Measurements from ENCODE around the gene PANX1.

The PANX1 gene

DNA sequence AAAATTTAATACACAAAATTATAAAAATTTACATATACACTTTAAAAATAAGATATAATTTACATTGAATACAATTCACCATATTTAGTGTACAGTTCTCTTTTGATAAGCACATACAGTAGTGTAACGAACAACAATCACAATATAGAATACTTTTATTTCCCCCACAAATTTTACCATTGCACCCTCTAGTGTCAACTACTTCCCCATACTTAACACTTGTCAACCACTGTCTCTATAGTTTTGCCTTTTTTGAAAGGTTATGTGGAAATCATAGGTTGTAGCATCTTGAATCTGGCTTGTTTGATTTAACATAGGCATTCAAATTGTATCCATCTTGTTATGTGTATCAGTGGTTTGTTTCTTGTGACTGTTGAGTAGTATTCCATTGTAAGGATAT, 21.3 kb upstream of the PANX1 start:
- H3K9me3 ChIP-seq (ENCODE audit: insufficient read depth, low read depth, low read length), result no peaks in the 10 kb centered on the region
- no peaks in the 10 kb centered on the region for H3K4me1 ChIP-seq (ENCODE audit: insufficient read depth, low read length, poor library complexity, severe bottlenecking)
- H3K27me3 ChIP-seq (ENCODE audit: insufficient read depth, low read length, poor library complexity, severe bottlenecking), result no peaks in the 10 kb centered on the region
- no peak overlapping the region for H3K4me2 ChIP-seq (ENCODE audit: low read depth, low read length, poor library complexity, severe bottlenecking)
- no peak overlapping the region for H2AFZ ChIP-seq (ENCODE audit: low read length)
- no peaks in the 10 kb centered on the region for H3K9me2 ChIP-seq (replicated peaks; ENCODE audit: low read depth, low read length)
- no peak overlapping the region for H3K4me3 ChIP-seq (ENCODE audit: low read length, poor library complexity, severe bottlenecking)
- H3K79me2 ChIP-seq (ENCODE audit: insufficient read depth, low read length), result no peaks in the 10 kb centered on the region
- no peaks in the 10 kb centered on the region for H3K36me3 ChIP-seq (ENCODE audit: insufficient read depth, low read length)
- no peaks in the 10 kb centered on the region for H3F3A ChIP-seq (ENCODE audit: low read depth)
- H4K20me1 ChIP-seq (ENCODE audit: insufficient read depth, low read length, poor library complexity, severe bottlenecking), result no peaks in the 10 kb centered on the region
- TF ChIP-seq, protein P1, sequence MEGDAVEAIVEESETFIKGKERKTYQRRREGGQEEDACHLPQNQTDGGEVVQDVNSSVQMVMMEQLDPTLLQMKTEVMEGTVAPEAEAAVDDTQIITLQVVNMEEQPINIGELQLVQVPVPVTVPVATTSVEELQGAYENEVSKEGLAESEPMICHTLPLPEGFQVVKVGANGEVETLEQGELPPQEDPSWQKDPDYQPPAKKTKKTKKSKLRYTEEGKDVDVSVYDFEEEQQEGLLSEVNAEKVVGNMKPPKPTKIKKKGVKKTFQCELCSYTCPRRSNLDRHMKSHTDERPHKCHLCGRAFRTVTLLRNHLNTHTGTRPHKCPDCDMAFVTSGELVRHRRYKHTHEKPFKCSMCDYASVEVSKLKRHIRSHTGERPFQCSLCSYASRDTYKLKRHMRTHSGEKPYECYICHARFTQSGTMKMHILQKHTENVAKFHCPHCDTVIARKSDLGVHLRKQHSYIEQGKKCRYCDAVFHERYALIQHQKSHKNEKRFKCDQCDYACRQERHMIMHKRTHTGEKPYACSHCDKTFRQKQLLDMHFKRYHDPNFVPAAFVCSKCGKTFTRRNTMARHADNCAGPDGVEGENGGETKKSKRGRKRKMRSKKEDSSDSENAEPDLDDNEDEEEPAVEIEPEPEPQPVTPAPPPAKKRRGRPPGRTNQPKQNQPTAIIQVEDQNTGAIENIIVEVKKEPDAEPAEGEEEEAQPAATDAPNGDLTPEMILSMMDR (conservative IDR thresholded peaks at IDR 0.05; ENCODE audit: low read length), result 0 out of 2 replicates have a peak, but pooled peaks have one; percentile 23
- TF ChIP-seq EZH2phosphoT487 (IDR thresholded peaks at IDR 0.05; ENCODE audit: borderline replicate concordance), result no peak
- H3K9ac ChIP-seq (ENCODE audit: low read depth, low read length, poor library complexity, severe bottlenecking), result no peak overlapping the region

DNA sequence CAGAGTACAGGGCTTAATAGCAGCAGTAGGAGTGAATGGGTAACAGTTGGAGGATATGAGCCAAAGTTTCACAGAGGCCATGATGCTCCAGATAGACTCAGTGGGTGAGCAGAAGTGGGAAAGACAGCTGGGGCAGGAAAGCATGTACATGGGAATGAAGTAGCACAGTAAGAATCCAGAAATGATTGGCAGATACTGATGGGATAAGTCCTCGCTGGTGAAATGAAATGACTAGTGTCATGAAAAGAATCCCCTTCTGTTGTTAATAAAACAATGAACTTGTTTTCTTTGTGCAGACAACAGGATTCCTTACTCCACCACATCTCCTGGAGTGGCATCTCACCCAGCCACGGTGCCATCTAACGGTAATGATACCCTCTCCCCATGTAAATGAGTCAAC, 17.4 kb upstream of the PANX1 start:
- no peak overlapping the region for H2AFZ ChIP-seq (ENCODE audit: low read length)
- no peaks in the 10 kb centered on the region for H3K4me1 ChIP-seq (ENCODE audit: insufficient read depth, low read length, poor library complexity, severe bottlenecking)
- no peaks in the 10 kb centered on the region for H3K9me2 ChIP-seq (replicated peaks; ENCODE audit: low read depth, low read length)
- H3K4me3 ChIP-seq (ENCODE audit: low read length, poor library complexity, severe bottlenecking), result no peak overlapping the region
- H3K79me2 ChIP-seq (ENCODE audit: insufficient read depth, low read length), result no peaks in the 10 kb centered on the region
- no peaks in the 10 kb centered on the region for H4K20me1 ChIP-seq (ENCODE audit: insufficient read depth, low read length, poor library complexity, severe bottlenecking)
- no peaks in the 10 kb centered on the region for H3F3A ChIP-seq (ENCODE audit: low read depth)
- TF ChIP-seq, protein P1 (conservative IDR thresholded peaks at IDR 0.05; ENCODE audit: low read length), result no peak
- no peaks in the 10 kb centered on the region for H3K36me3 ChIP-seq (ENCODE audit: insufficient read depth, low read length)
- H3K4me2 ChIP-seq (ENCODE audit: low read depth, low read length, poor library complexity, severe bottlenecking), result no peak overlapping the region
- no peaks in the 10 kb centered on the region for H3K27me3 ChIP-seq (ENCODE audit: insufficient read depth, low read length, poor library complexity, severe bottlenecking)
- no peak overlapping the region for H3K9ac ChIP-seq (ENCODE audit: low read depth, low read length, poor library complexity, severe bottlenecking)
- no peaks in the 10 kb centered on the region for H3K9me3 ChIP-seq (ENCODE audit: insufficient read depth, low read depth, low read length)

DNA sequence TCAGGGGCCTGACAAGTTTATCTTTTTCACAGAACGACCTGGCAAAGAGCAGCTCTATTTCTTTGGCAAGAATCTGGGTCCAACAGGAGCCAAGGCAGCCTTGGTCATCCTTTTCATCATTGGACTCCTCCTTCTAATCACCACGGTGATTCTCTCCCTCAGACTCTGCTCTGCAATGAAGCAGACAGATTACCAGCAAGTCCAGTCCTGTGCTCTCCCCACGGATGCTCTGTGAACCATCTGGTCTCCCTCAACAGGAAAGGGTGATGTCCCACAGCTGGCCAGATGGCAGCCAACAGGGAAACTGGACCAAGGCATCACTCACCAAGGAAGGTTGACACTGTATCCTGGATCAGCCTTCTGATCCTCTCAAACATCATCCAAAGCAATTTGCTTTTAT, 17.0 kb upstream of the PANX1 start:
- Histone ChIP-seq H3K27me3 (ENCODE audit: insufficient read depth, low read length, poor library complexity, severe bottlenecking) (no peaks in the 10 kb centered on the region), H3F3A (ENCODE audit: low read depth) (no peaks in the 10 kb centered on the region), H2AFZ (ENCODE audit: low read length) (no peak overlapping the region), H3K4me1 (ENCODE audit: insufficient read depth, low read length, poor library complexity, severe bottlenecking) (no peaks in the 10 kb centered on the region), H3K4me2 (ENCODE audit: low read depth, low read length, poor library complexity, severe bottlenecking) (no peak overlapping the region), H3K4me3 (ENCODE audit: low read length, poor library complexity, severe bottlenecking) (no peak overlapping the region), H3K9ac (ENCODE audit: low read depth, low read length, poor library complexity, severe bottlenecking) (no peak overlapping the region), H3K9me2 (replicated peaks; ENCODE audit: low read depth, low read length) (no peaks in the 10 kb centered on the region), H3K36me3 (ENCODE audit: insufficient read depth, low read length) (no peaks in the 10 kb centered on the region), H4K20me1 (ENCODE audit: insufficient read depth, low read length, poor library complexity, severe bottlenecking) (no peaks in the 10 kb centered on the region), H3K9me3 (ENCODE audit: insufficient read depth, low read depth, low read length) (no peaks in the 10 kb centered on the region), H3K79me2 (ENCODE audit: insufficient read depth, low read length) (no peaks in the 10 kb centered on the region)
- TF ChIP-seq, protein P1 (conservative IDR thresholded peaks at IDR 0.05; ENCODE audit: low read length), result no peak
- TF ChIP-seq EZH2phosphoT487 (IDR thresholded peaks at IDR 0.05; ENCODE audit: borderline replicate concordance), result no peak
